ENCODE results near the gene DARS1.

GRCh38 chr2:135993421-135993820 lies 8.0 kb upstream of the DARS1 start:
- TF ChIP-seq SNAI2 (CRISPR knock-in tag; IDR thresholded peaks at IDR 0.05) (no peak), TCF4 (CRISPR knock-in tag; IDR thresholded peaks at IDR 0.05; ENCODE audit: borderline replicate concordance) (no peak), RARB (CRISPR knock-in tag; IDR thresholded peaks at IDR 0.05) (no peak), CREB5 (CRISPR knock-in tag; IDR thresholded peaks at IDR 0.05; ENCODE audit: low read depth) (no peak)
- TF ChIP-seq, protein P1, sequence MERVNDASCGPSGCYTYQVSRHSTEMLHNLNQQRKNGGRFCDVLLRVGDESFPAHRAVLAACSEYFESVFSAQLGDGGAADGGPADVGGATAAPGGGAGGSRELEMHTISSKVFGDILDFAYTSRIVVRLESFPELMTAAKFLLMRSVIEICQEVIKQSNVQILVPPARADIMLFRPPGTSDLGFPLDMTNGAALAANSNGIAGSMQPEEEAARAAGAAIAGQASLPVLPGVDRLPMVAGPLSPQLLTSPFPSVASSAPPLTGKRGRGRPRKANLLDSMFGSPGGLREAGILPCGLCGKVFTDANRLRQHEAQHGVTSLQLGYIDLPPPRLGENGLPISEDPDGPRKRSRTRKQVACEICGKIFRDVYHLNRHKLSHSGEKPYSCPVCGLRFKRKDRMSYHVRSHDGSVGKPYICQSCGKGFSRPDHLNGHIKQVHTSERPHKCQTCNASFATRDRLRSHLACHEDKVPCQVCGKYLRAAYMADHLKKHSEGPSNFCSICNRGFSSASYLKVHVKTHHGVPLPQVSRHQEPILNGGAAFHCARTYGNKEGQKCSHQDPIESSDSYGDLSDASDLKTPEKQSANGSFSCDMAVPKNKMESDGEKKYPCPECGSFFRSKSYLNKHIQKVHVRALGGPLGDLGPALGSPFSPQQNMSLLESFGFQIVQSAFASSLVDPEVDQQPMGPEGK (CRISPR knock-in tag; IDR thresholded peaks at IDR 0.05; ENCODE audit: borderline replicate concordance), result no peak
- TF ChIP-seq, protein P2, sequence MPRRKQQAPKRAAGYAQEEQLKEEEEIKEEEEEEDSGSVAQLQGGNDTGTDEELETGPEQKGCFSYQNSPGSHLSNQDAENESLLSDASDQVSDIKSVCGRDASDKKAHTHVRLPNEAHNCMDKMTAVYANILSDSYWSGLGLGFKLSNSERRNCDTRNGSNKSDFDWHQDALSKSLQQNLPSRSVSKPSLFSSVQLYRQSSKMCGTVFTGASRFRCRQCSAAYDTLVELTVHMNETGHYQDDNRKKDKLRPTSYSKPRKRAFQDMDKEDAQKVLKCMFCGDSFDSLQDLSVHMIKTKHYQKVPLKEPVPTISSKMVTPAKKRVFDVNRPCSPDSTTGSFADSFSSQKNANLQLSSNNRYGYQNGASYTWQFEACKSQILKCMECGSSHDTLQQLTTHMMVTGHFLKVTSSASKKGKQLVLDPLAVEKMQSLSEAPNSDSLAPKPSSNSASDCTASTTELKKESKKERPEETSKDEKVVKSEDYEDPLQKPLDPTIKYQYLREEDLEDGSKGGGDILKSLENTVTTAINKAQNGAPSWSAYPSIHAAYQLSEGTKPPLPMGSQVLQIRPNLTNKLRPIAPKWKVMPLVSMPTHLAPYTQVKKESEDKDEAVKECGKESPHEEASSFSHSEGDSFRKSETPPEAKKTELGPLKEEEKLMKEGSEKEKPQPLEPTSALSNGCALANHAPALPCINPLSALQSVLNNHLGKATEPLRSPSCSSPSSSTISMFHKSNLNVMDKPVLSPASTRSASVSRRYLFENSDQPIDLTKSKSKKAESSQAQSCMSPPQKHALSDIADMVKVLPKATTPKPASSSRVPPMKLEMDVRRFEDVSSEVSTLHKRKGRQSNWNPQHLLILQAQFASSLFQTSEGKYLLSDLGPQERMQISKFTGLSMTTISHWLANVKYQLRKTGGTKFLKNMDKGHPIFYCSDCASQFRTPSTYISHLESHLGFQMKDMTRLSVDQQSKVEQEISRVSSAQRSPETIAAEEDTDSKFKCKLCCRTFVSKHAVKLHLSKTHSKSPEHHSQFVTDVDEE (CRISPR knock-in tag; IDR thresholded peaks at IDR 0.05), result no peak
